ENCODE data around the gene CDYL2.

GRCh38 chr16:80716564-80717139, 87.7 kb downstream of the CDYL2 start:
- no peak for TF ChIP-seq CTCF (IDR thresholded peaks at IDR 0.05)
- TF ChIP-seq EP300 (IDR thresholded peaks at IDR 0.05), result no peak
